Caco-2 (cell line): ENCODE data around the gene CHMP2B. TPM values are rescaled to one million over a fixed set of nuclear protein-coding genes. Genes with fewer than 3 reads are reported as not detected.

Experiments used
- BruUV-seq: library from RNA; stranded (reverse); fragments of 400-500 nt; replicated peaks from 2 replicates; lab custom pipeline; 2021; lab: Mats Ljungman, UMichigan
- CTCF ChIA-PET: fragments of 300-600 bp; sonication (Branson Sonifier 250); formaldehyde crosslinking; loops from one replicate; lab custom pipeline; 2022; ENCODE audit warnings: antibody characterized with exemption; lab: Charles Lee
- POLR2A ChIA-PET: fragments of 300-600 bp; sonication (Branson Sonifier 250); formaldehyde crosslinking; loops from one replicate; lab custom pipeline; 2022; ENCODE audit warnings: antibody characterized with exemption; lab: Charles Lee
- DNase-seq, 2 experiments: peaks; one replicate each; pipeline versions ENCODE4 v3.0.0 to v3.0.0-alpha.2; 2020 to 2022
- H3K27me3 ChIP-seq: replicated peaks from 2 replicates; pipeline ENCODE4 v1.6.0; 2011; ENCODE audit warnings: low read length; ENCODE audit not compliant: control insufficient read depth, insufficient read depth
- H3K36me3 ChIP-seq: 2 replicates; pipeline ENCODE4 v1.5.1; 2011; ENCODE audit warnings: low read length; ENCODE audit not compliant: control insufficient read depth, insufficient read depth
- H3K4me1 ChIP-seq: fragments of 250-450 bp; sonication (Bioruptor Pico); 2 replicates; pipeline ENCODE4 v1.5.1; 2020; ENCODE audit warnings: mild to moderate bottlenecking
- H3K4me3 ChIP-seq: 2 replicates; pipeline ENCODE4 v1.5.1; 2011; ENCODE audit warnings: low read depth, mild to moderate bottlenecking, control low read depth, low read length
- H3K9me3 ChIP-seq: fragments of 250-450 bp; sonication (Bioruptor Pico); 2 replicates; pipeline ENCODE4 v1.5.1; 2020; ENCODE audit warnings: mild to moderate bottlenecking, moderate library complexity
- H3K27ac Mint-ChIP-seq: one replicate; pipeline ENCODE4 v1.8.0; 2022; ENCODE audit warnings: mixed read lengths; ENCODE audit not compliant: unreplicated experiment
- H3K27me3 Mint-ChIP-seq: one replicate; pipeline ENCODE4 v1.8.0; 2022; ENCODE audit warnings: mixed read lengths; ENCODE audit not compliant: insufficient read depth, unreplicated experiment
- H3K36me3 Mint-ChIP-seq: one replicate; pipeline ENCODE4 v1.8.0; 2022; ENCODE audit warnings: mild to moderate bottlenecking, mixed read lengths; ENCODE audit not compliant: insufficient read depth, unreplicated experiment
- H3K4me1 Mint-ChIP-seq: one replicate; pipeline ENCODE4 v1.8.0; 2022; ENCODE audit warnings: low read depth, mixed read lengths; ENCODE audit not compliant: unreplicated experiment
- H3K4me3 Mint-ChIP-seq: one replicate; pipeline ENCODE4 v1.8.0; 2022; ENCODE audit warnings: mild to moderate bottlenecking, moderate library complexity, mixed read lengths; ENCODE audit not compliant: unreplicated experiment
- H3K9me3 Mint-ChIP-seq: one replicate; pipeline ENCODE4 v1.8.0; 2022; ENCODE audit warnings: mixed read lengths; ENCODE audit not compliant: unreplicated experiment
- CTCF ChIP-seq, 2 experiments: fragments of 200-600 bp in 1 of 2; IDR thresholded peaks; 1 replicate in 1 of 2; 2 replicates in 1 of 2; pipeline versions ENCODE4 v1.5.1 to v1.8.0; 2011 to 2022; ENCODE audit warnings: antibody characterized with exemption in 1 of 2, control low read depth in 1 of 2, inconsistent platforms in 1 of 2, low read depth in 1 of 2, low read length in 1 of 2, mild to moderate bottlenecking in 1 of 2, moderate library complexity in 1 of 2; ENCODE audit not compliant: insufficient read depth in 1 of 2, severe bottlenecking in 1 of 2, unreplicated experiment in 1 of 2
- intact Hi-C: fragments of 100-400 bp; cut with micrococcal nuclease; formaldehyde crosslinking; loops from one replicate; pipeline ENCODE4 v1.10.0; 2022; ENCODE audit not compliant: unreplicated experiment
- total RNA-seq: library from RNA; stranded (reverse); gene quantifications from 2 replicates; pipeline ENCODE4 v1.2.3, GENCODE V29; 2022

Gene CHMP2B
- total RNA-seq, 1 experiment from 2014 or later: 52.4 TPM

GRCh38 chr3:87201727-87202126, 25.4 kb upstream of the CHMP2B start:
- Mint-ChIP-seq H3K4me1 (no peaks in the 10 kb centered on the region), H3K36me3 (no peaks in the 10 kb centered on the region), H3K27me3 (no peaks in the 10 kb centered on the region), H3K9me3 (no peaks in the 10 kb centered on the region), H3K4me3 (no peak overlapping the region), H3K27ac (no peak overlapping the region)
- ChIA-PET POLR2A (no interaction called here), CTCF (no interaction called here)
- Histone ChIP-seq H3K36me3 (no peaks in the 10 kb centered on the region), H3K27me3 (no peaks in the 10 kb centered on the region), H3K9me3 (no peaks in the 10 kb centered on the region), H3K4me3 (no peak overlapping the region), H3K4me1 (peaks cover 16% of the 10 kb centered on the region)
- intact Hi-C loops: no loop called here
- no peak for TF ChIP-seq CTCF (IDR thresholded peaks at IDR 0.05; ENCODE audit: insufficient read depth in 1 of 2, low read depth in 1 of 2, low read length in 1 of 2, severe bottlenecking in 1 of 2, unreplicated experiment in 1 of 2)
- DNase-seq: no peak
- no TSS peak for BruUV-seq

DNA sequence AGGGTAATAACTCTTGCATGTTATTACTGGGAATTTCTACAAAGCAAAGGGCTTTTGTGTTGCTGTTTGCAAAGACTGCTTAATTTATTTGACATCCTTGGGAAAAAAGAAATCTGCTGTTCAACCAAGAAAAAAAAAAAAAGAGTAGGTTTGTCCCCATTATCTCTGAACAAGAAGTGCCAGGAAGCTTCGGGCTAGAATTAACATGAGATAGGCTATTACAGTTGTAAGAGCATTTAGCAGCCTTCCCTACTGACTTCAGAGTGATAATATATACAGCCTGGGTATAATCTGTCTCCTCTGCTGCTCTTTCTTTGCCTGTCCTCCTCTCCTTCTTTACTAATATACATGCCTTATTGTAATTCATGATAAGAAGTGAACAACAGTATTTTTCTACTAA, 23.3 kb upstream of the CHMP2B start:
- Mint-ChIP-seq H3K27me3 (no peaks in the 10 kb centered on the region), H3K4me3 (no peak overlapping the region), H3K9me3 (no peaks in the 10 kb centered on the region), H3K36me3 (no peaks in the 10 kb centered on the region), H3K27ac (no peak overlapping the region), H3K4me1 (no peaks in the 10 kb centered on the region)
- H3K36me3 ChIP-seq: no peaks in the 10 kb centered on the region
- H3K9me3 ChIP-seq: no peaks in the 10 kb centered on the region
- no peak for DNase-seq
- POLR2A ChIA-PET: no interaction called here
- BruUV-seq: no TSS peak
- TF ChIP-seq CTCF (IDR thresholded peaks at IDR 0.05; ENCODE audit: insufficient read depth in 1 of 2, low read depth in 1 of 2, low read length in 1 of 2, severe bottlenecking in 1 of 2, unreplicated experiment in 1 of 2): no peak
- H3K4me3 ChIP-seq: no peak overlapping the region
- H3K27me3 ChIP-seq: no peaks in the 10 kb centered on the region
- H3K4me1 ChIP-seq: peaks cover 20% of the 10 kb centered on the region
- CTCF ChIA-PET: no interaction called here
- intact Hi-C loops: no loop called here

DNA sequence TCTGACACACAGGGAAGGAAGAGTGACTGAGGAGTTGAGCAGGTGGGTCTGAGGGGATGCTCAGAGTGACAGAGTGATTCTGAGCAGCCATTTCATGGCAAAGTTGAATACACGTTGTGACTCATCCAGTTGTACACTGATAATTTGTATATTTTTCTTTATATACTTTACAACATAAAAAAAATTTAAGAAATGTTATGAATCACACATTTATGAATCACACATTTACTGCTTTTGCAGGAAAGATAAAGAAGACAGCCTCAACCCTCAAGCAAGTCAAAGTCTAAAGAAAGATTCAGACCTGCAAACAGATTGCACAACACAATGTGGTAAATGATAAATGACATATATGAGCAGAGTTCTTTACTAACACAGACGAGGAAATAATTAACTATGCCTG, 21.0 kb upstream of the CHMP2B start:
- peak overlapping the region; percentile 13 for H3K4me3 Mint-ChIP-seq
- Histone ChIP-seq H3K9me3 (no peaks in the 10 kb centered on the region), H3K4me3 (no peak overlapping the region), H3K27me3 (no peaks in the 10 kb centered on the region), H3K36me3 (no peaks in the 10 kb centered on the region), H3K4me1 (peaks cover 20% of the 10 kb centered on the region)
- intact Hi-C loops: loop anchor here (1.0 kb wide), 2 partner anchors 9 to 21 kb away; partner anchors contain the start of gene CHMP2B
- H3K4me1 Mint-ChIP-seq: no peaks in the 10 kb centered on the region
- no peaks in the 10 kb centered on the region for H3K27me3 Mint-ChIP-seq
- peak in 1 of 2 experiments; percentile 46 for DNase-seq
- no peak overlapping the region for H3K27ac Mint-ChIP-seq
- POLR2A ChIA-PET: no interaction called here
- BruUV-seq: no TSS peak
- H3K36me3 Mint-ChIP-seq: no peaks in the 10 kb centered on the region
- no peak for TF ChIP-seq CTCF (IDR thresholded peaks at IDR 0.05; ENCODE audit: insufficient read depth in 1 of 2, low read depth in 1 of 2, low read length in 1 of 2, severe bottlenecking in 1 of 2, unreplicated experiment in 1 of 2)
- CTCF ChIA-PET: no interaction called here
- H3K9me3 Mint-ChIP-seq: no peaks in the 10 kb centered on the region
